ENCODE data around the gene PRAMEF5.
"Not testable (repeated sequence)": the region's sequence is repeated elsewhere in the genome, so short reads cannot be mapped to it uniquely, and the experiment has no call there.

DNA sequence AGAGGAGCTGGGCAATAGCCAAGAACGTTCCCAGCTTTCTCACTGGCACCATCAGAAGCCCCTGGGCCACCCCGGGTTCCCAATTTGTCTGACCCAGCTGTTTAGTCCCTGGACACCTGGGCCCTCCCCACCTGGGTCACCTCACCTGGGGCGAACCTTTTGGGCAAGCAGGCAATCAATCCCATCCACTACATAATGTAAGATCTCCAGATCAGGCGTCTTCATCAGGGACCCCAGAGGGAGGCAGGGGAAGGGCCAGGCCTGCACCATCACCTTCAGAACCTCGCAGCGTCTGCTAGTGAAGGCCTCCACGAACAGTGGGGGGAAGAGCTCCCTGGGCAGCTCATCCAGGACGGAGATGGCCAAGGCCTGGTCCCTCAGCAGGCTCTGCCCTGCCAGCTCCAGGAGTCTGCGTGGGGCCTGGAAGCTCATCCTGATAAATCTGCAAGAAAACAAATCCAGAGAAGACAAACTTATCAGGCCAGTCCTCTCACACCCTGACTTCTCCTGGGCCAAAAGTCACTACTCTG lies 28.3 kb upstream of the PRAMEF5 start, which contains the start of gene PRAMEF18:
- TF ChIP-seq POLR2A, EP300 (IDR thresholded peaks at IDR 0.05): not testable (repeated sequence)
- TF ChIP-seq, protein P1, sequence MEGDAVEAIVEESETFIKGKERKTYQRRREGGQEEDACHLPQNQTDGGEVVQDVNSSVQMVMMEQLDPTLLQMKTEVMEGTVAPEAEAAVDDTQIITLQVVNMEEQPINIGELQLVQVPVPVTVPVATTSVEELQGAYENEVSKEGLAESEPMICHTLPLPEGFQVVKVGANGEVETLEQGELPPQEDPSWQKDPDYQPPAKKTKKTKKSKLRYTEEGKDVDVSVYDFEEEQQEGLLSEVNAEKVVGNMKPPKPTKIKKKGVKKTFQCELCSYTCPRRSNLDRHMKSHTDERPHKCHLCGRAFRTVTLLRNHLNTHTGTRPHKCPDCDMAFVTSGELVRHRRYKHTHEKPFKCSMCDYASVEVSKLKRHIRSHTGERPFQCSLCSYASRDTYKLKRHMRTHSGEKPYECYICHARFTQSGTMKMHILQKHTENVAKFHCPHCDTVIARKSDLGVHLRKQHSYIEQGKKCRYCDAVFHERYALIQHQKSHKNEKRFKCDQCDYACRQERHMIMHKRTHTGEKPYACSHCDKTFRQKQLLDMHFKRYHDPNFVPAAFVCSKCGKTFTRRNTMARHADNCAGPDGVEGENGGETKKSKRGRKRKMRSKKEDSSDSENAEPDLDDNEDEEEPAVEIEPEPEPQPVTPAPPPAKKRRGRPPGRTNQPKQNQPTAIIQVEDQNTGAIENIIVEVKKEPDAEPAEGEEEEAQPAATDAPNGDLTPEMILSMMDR (IDR thresholded peaks at IDR 0.05) = not testable (repeated sequence)
